Measurements from ENCODE around the gene UBE2Q1. TPM values are rescaled to one million over a fixed set of nuclear protein-coding genes. Genes with fewer than 3 reads are reported as not detected.
A peak's percentile ranks its signal among the peaks of the same experiment; 100 is the strongest.

UBE2Q1 gene
- total and polyA plus RNA-seq, 2 of the 4 experiments (the other 2 are of a cell fraction) = 20.6 to 24.7 TPM

DNA sequence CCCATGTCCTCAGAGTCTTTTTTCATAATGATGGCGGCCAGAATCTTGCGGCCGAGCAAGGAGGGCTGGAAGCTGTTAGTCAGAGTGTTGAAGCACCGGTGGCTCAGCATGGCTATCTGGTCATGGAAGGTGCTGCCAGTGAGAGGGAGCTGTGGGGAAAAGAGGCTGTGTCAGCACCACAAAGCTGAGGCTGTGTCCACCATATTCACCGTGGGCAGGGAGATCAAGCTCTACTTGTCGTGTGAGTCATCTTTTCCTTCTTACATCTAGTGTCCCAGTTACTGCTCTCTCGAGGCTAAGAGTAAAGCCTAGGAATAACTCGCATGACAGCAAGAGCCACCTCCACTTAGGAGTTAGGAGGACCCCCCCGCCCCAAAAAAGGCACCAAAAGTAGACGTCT, 31.3 kb upstream of the UBE2Q1 start:
- Histone ChIP-seq H3K9me1 (ENCODE audit: insufficient read depth, low read length) (peaks cover 19% of the 10 kb centered on the region; the same call in 1 of the 2 replicates), H3K18ac (ENCODE audit: low read depth, low read length) (no peak overlapping the region), H3K4me1 (ENCODE audit: control insufficient read depth, insufficient read depth, low read length) (peaks cover 12% of the 10 kb centered on the region), H2AFZ (replicated peaks; ENCODE audit: low read length, poor library complexity) (no peak overlapping the region), H3K23ac (ENCODE audit: low read depth, low read length) (no peak overlapping the region), H2AK9ac (replicated peaks; ENCODE audit: low read depth, low read length, poor library complexity) (no peak overlapping the region), H3K27me3 (ENCODE audit: control insufficient read depth, insufficient read depth, low read length) (no peaks in the 10 kb centered on the region), H4K8ac (ENCODE audit: low read depth in 2 of 2, low read length in 2 of 2) (no peak overlapping the region), H3K14ac (replicated peaks; ENCODE audit: low read depth, low read length) (no peak overlapping the region), H3K9ac (ENCODE audit: low read depth, low read length) (no peak overlapping the region), H2BK120ac (ENCODE audit: low read depth, low read length) (no peak overlapping the region), H2BK15ac (ENCODE audit: low read depth, low read length) (no peak overlapping the region), H4K5ac (ENCODE audit: low read depth, low read length) (no peak overlapping the region), H3K36me3 (ENCODE audit: control insufficient read depth, insufficient read depth, low read length) (peaks cover 69% of the 10 kb centered on the region), H3K4me3 (ENCODE audit: insufficient read depth, low read depth, low read length) (no peak overlapping the region), H3K79me1 (ENCODE audit: low read depth in 1 of 2, low read length in 2 of 2) (peaks cover 13 to 60% of the 10 kb centered on the region in 2 experiments), H3K56ac (ENCODE audit: extremely low read depth, insufficient read depth, low read length) (no peak overlapping the region), H3K9me3 (ENCODE audit: control insufficient read depth, insufficient read depth, low read length) (no peaks in the 10 kb centered on the region), H3K4ac (ENCODE audit: low read depth, low read length) (no peak overlapping the region), H2AK5ac (ENCODE audit: low read depth, low read length) (no peak overlapping the region), H2BK20ac (ENCODE audit: low read depth, low read length) (no peak overlapping the region), H3K27ac (ENCODE audit: insufficient read depth, low read length) (no peak overlapping the region), H3K4me2 (ENCODE audit: low read depth, low read length) (no peak overlapping the region), H2BK5ac (ENCODE audit: low read depth, low read length, poor library complexity, severe bottlenecking) (no peak overlapping the region), H4K20me1 (ENCODE audit: insufficient read depth, low read length) (peaks cover 39% of the 10 kb centered on the region), H4K91ac (ENCODE audit: insufficient read depth, low read depth, low read length) (no peak overlapping the region)
- TF ChIP-seq FOS (IDR thresholded peaks at IDR 0.05; ENCODE audit: low read depth, low read length) (0 out of 2 replicates have a peak, but pooled peaks have one; percentile 17), CEBPB (IDR thresholded peaks at IDR 0.05; ENCODE audit: low read depth, low read length) (no peak), MAFK (IDR thresholded peaks at IDR 0.05; ENCODE audit: low read depth, low read length) (peak; percentile 50; the same call in 1 of the 2 replicates), POLR2A (IDR thresholded peaks at IDR 0.05; ENCODE audit: low read depth, low read length) (no peak), USF2 (IDR thresholded peaks at IDR 0.05; ENCODE audit: low read depth, low read length) (no peak)
- CTCF ChIA-PET = no interaction called here
- intact Hi-C loops (cut with micrococcal nuclease) (no loop called here), dilution Hi-C loops (cut with HindIII; ENCODE audit: low sequenced_read_pairs, unreplicated experiment) (no loop called here), in situ Hi-C loops (cut with MboI; ENCODE audit: low sequenced_read_pairs) (no loop called here)
- BruUV-seq (replicated peaks) = no TSS peak
- ATAC-seq (ENCODE audit: low read depth) (no peak), DNase-seq (peak; percentile 59)
- POLR2A ChIA-PET (ENCODE audit: unreplicated experiment) = no interaction called here
- 100% methylated on average over 4 of the region's 10 CpGs; no CpG with 5 or more reads in 1 of the 2 experiments for WGBS, 2 experiments (ENCODE audit: extremely low coverage in 2 of 2, insufficient read length in 1 of 2)

Data from IMR-90 (cell line).